Hepatocyte (in vitro differentiated cells): Measurements from ENCODE around the gene DMD. TPM values are rescaled to one million over a fixed set of nuclear protein-coding genes. Genes with fewer than 3 reads are reported as not detected.
A peak's percentile ranks its signal among the peaks of the same experiment; 100 is the strongest.

ENCODE experiments used
- DNase-seq: peaks from one replicate; pipeline ENCODE4 v3.0.0-alpha.2; 2016; ENCODE audit warnings: low spot score
- H2AFZ ChIP-seq: fragments of 200-600 bp; sonication (generic); 2 replicates; pipeline ENCODE4 v1.6.0; 2016; ENCODE audit warnings: antibody characterized with exemption, mild to moderate bottlenecking
- H3K27ac ChIP-seq: fragments of 200-600 bp; sonication (generic); 2 replicates; pipeline ENCODE4 v1.5.1; 2016; ENCODE audit warnings: mild to moderate bottlenecking
- H3K27me3 ChIP-seq: fragments of 200-600 bp; sonication (generic); 2 replicates; pipeline ENCODE4 v1.6.1; 2016
- H3K36me3 ChIP-seq: fragments of 200-600 bp; sonication (generic); replicated peaks from 2 replicates; pipeline ENCODE4 v1.5.1; 2016; ENCODE audit warnings: low read depth; ENCODE audit not compliant: insufficient read depth
- H3K4me1 ChIP-seq: fragments of 200-600 bp; sonication (generic); 2 replicates; pipeline ENCODE4 v1.5.1; 2016; ENCODE audit warnings: mild to moderate bottlenecking, moderate library complexity; ENCODE audit not compliant: insufficient read depth
- H3K4me2 ChIP-seq: fragments of 200-600 bp; sonication (generic); 2 replicates; pipeline ENCODE4 v1.6.0; 2016
- H3K4me3 ChIP-seq: fragments of 200-600 bp; sonication (generic); 2 replicates; pipeline ENCODE4 v1.5.1; 2016; ENCODE audit warnings: mild to moderate bottlenecking
- H3K79me2 ChIP-seq: fragments of 200-600 bp; sonication (generic); 2 replicates; pipeline ENCODE4 v1.6.0; 2017; ENCODE audit warnings: mild to moderate bottlenecking
- H3K9me2 ChIP-seq: fragments of 200-600 bp; sonication (generic); replicated peaks from 2 replicates; pipeline ENCODE4 v1.6.0; 2017; ENCODE audit warnings: mild to moderate bottlenecking; ENCODE audit not compliant: insufficient read depth
- H3K9me3 ChIP-seq: fragments of 200-600 bp; sonication (generic); 2 replicates; pipeline ENCODE4 v1.5.1; 2016; ENCODE audit warnings: low read depth, mild to moderate bottlenecking
- H4K20me1 ChIP-seq: fragments of 200-600 bp; sonication (generic); 2 replicates; pipeline ENCODE4 v1.6.0; 2016; ENCODE audit warnings: mild to moderate bottlenecking; ENCODE audit not compliant: insufficient read depth, poor library complexity, severe bottlenecking
- CTCF ChIP-seq: fragments of 200-600 bp; sonication (generic); IDR thresholded peaks from 2 replicates; pipeline ENCODE4 v1.5.1; 2016; ENCODE audit warnings: antibody characterized with exemption, mild to moderate bottlenecking; ENCODE audit not compliant: poor library complexity
- EZH2 ChIP-seq: fragments of 200-600 bp; sonication (generic); IDR thresholded peaks from 2 replicates; pipeline ENCODE4 v1.6.1; 2016; ENCODE audit warnings: antibody characterized with exemption, mild to moderate bottlenecking, borderline replicate concordance
- EZH2phosphoT487 ChIP-seq: fragments of 200-600 bp; sonication (generic); IDR thresholded peaks from one replicate; pipeline ENCODE4 v1.6.1; 2018; ENCODE audit warnings: antibody characterized with exemption, mild to moderate bottlenecking, low read depth, moderate library complexity; ENCODE audit not compliant: unreplicated experiment, severe bottlenecking
- WGBS: methylation state at CpG from one replicate; pipeline ENCODE4 v1.1.6; 2016; ENCODE audit warnings: low lambda C conversion rate; ENCODE audit errors: missing lambda C conversion rate; 5-methylcytosine and 5-hydroxymethylcytosine counted together
- polyA plus RNA-seq: library from polyadenylated mRNA; unstranded; fragments of >200 nt; fragmentation: Nextera tagmentation; extraction: Ambion mirVana; gene quantifications from 2 replicates; pipeline ENCODE4 v1.2.1, GENCODE V29; 2016
- total RNA-seq: library from RNA; depleted of rRNA; stranded (reverse); fragments of >200 nt; gene quantifications from 2 replicates; pipeline ENCODE4 v1.2.3, GENCODE V29; 2014

Gene DMD
- total and polyA plus RNA-seq, 2 experiments from 2014 or later, result 14.2 to 27.8 TPM

- no peaks in the 10 kb centered on the region for H3K4me1 ChIP-seq
- H3K9me2 ChIP-seq, result no peaks in the 10 kb centered on the region
- H3K4me3 ChIP-seq, result no peak overlapping the region
- no peaks in the 10 kb centered on the region for H4K20me1 ChIP-seq
- WGBS, result 93% methylated on average over 1 of the region's 1 CpG
- no peak overlapping the region for H2AFZ ChIP-seq
- H3K27ac ChIP-seq, result no peak overlapping the region
- H3K36me3 ChIP-seq, result no peaks in the 10 kb centered on the region
- no peaks in the 10 kb centered on the region for H3K9me3 ChIP-seq
- no peak for TF ChIP-seq CTCF
- no peak for TF ChIP-seq EZH2
- no peak for TF ChIP-seq EZH2phosphoT487
- no peak for DNase-seq
- no peaks in the 10 kb centered on the region for H3K79me2 ChIP-seq
- no peak overlapping the region for H3K4me2 ChIP-seq
- no peaks in the 10 kb centered on the region for H3K27me3 ChIP-seq
These were observed 763.7 kb downstream of the DMD start for GRCh38 chrX:32447640-32448039.

DNA sequence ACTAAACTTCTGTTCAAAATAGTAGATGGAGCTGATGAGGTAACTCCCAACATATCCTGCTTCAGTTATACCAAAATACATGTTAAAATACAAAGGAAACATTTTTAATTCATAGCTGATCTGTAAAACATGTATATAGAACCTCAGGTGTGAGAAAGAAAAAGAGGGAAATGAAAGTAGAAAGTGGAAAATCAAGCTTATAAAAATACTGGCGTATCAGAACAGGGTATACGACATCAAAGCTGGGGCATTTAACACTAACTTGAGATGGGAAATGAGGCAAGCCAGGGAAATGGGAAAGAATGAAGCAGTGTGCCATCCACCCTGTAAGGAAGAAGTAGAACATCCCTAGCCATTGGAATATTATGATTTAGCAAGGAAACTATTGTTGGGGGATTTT, 767.5 kb downstream of the DMD start:
- Histone ChIP-seq H2AFZ (no peak overlapping the region), H3K9me3 (no peaks in the 10 kb centered on the region), H3K4me1 (no peaks in the 10 kb centered on the region), H3K27ac (no peak overlapping the region), H4K20me1 (no peaks in the 10 kb centered on the region), H3K9me2 (no peaks in the 10 kb centered on the region), H3K4me3 (no peak overlapping the region), H3K36me3 (no peaks in the 10 kb centered on the region), H3K27me3 (no peaks in the 10 kb centered on the region), H3K79me2 (no peaks in the 10 kb centered on the region), H3K4me2 (no peak overlapping the region)
- TF ChIP-seq EZH2phosphoT487, result no peak
- TF ChIP-seq CTCF, result no peak
- no peak for TF ChIP-seq EZH2
- no peak for DNase-seq
- WGBS, result 94% methylated on average over 2 of the region's 2 CpGs

DNA sequence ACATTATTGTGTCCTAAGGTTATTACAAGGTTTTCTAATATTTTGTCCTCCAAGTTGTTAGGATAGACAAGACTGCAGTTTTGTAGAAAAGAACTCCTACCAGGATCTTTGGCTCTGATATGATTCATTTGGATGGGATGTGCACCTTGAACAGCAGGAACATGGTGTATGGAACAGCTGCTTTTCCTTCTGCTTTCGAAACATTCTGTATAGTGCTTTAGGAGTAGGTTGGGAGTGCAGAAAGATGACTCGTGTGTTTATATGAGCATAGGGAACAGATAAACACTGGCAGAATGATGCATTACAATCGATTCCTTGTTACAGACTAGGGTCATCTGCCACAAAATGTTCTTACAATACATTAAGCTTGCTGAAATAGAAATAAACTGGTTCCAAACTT, 790.1 kb downstream of the DMD start:
- Histone ChIP-seq H3K27me3 (no peaks in the 10 kb centered on the region), H3K9me3 (no peaks in the 10 kb centered on the region), H3K36me3 (no peaks in the 10 kb centered on the region), H3K4me3 (no peak overlapping the region), H3K79me2 (no peaks in the 10 kb centered on the region), H4K20me1 (no peaks in the 10 kb centered on the region), H3K4me2 (no peak overlapping the region), H3K27ac (no peak overlapping the region), H3K4me1 (no peaks in the 10 kb centered on the region), H3K9me2 (no peaks in the 10 kb centered on the region), H2AFZ (no peak overlapping the region)
- no peak for DNase-seq
- TF ChIP-seq CTCF (no peak), EZH2 (no peak), EZH2phosphoT487 (no peak)
- 64% methylated on average over 3 of the region's 3 CpGs for WGBS

- no peaks in the 10 kb centered on the region for H3K9me2 ChIP-seq
- H3K9me3 ChIP-seq, result no peaks in the 10 kb centered on the region
- no peak overlapping the region for H3K4me2 ChIP-seq
- H3K36me3 ChIP-seq, result no peaks in the 10 kb centered on the region
- DNase-seq, result peak; percentile 11
- H3K27me3 ChIP-seq, result no peaks in the 10 kb centered on the region
- H3K4me3 ChIP-seq, result no peak overlapping the region
- no peak overlapping the region for H3K27ac ChIP-seq
- no peaks in the 10 kb centered on the region for H3K4me1 ChIP-seq
- no peaks in the 10 kb centered on the region for H3K79me2 ChIP-seq
- H2AFZ ChIP-seq, result no peak overlapping the region
- WGBS, result 39% methylated on average over 4 of the region's 4 CpGs
- TF ChIP-seq CTCF (peak; percentile 47), EZH2phosphoT487 (no peak)
- H4K20me1 ChIP-seq, result no peaks in the 10 kb centered on the region
These were observed 803.0 kb downstream of the DMD start for GRCh38 chrX:32408389-32408788.
